GM23338 (cell line): ENCODE results near the gene PARP9. TPM values are rescaled to one million over a fixed set of nuclear protein-coding genes. Genes with fewer than 3 reads are reported as not detected.

Source experiments
- ATAC-seq: fragments of 200-7000 bp; cut with Tn5 transposase; 3 replicates; pipeline ENCODE4 v1.9.1; 2020
- DNase-seq: peaks from one replicate; pipeline ENCODE4 v3.0.0-alpha.2; 2015; ENCODE audit warnings: low spot score
- H2AFZ ChIP-seq: fragments of 200-600 bp; sonication (generic); 2 replicates; pipeline ENCODE4 v1.8.0; 2016; ENCODE audit warnings: antibody characterized with exemption, mild to moderate bottlenecking, moderate library complexity
- H3F3A ChIP-seq: fragments of 200-600 bp; sonication (generic); replicated peaks from 2 replicates; pipeline ENCODE4 v1.8.0; 2017; ENCODE audit warnings: antibody characterized with exemption, mixed run types, low read depth
- H3K27ac ChIP-seq: fragments of 200-600 bp; sonication (generic); 2 replicates; pipeline ENCODE4 v1.6.1; 2016; ENCODE audit warnings: low read depth
- H3K27me3 ChIP-seq: fragments of 200-600 bp; sonication (generic); 2 replicates; pipeline ENCODE4 v1.8.0; 2016; ENCODE audit warnings: mild to moderate bottlenecking, mixed run types, moderate library complexity; ENCODE audit not compliant: insufficient read depth
- H3K36me3 ChIP-seq: fragments of 200-600 bp; sonication (generic); 2 replicates; pipeline ENCODE4 v1.8.0; 2016; ENCODE audit warnings: mild to moderate bottlenecking; ENCODE audit not compliant: insufficient read depth
- H3K4me1 ChIP-seq: fragments of 200-600 bp; sonication (generic); 2 replicates; pipeline ENCODE4 v1.8.0; 2016; ENCODE audit warnings: mild to moderate bottlenecking, moderate library complexity; ENCODE audit not compliant: insufficient read depth
- H3K4me2 ChIP-seq: fragments of 200-600 bp; sonication (generic); 2 replicates; pipeline ENCODE4 v1.7.1; 2017; ENCODE audit warnings: mixed run types
- H3K4me3 ChIP-seq: fragments of 200-600 bp; sonication (generic); 2 replicates; pipeline ENCODE4 v1.6.1; 2016; ENCODE audit warnings: mixed run types
- H3K79me2 ChIP-seq: fragments of 200-600 bp; sonication (generic); replicated peaks from 2 replicates; pipeline ENCODE4 v1.8.0; 2017; ENCODE audit warnings: mild to moderate bottlenecking; ENCODE audit not compliant: insufficient read depth
- H3K9me2 ChIP-seq: fragments of 200-600 bp; sonication (generic); 2 replicates; pipeline ENCODE4 v1.8.0; 2017; ENCODE audit not compliant: insufficient read depth
- H4K20me1 ChIP-seq: fragments of 200-600 bp; sonication (generic); replicated peaks from 2 replicates; pipeline ENCODE4 v1.8.0; 2017; ENCODE audit warnings: mild to moderate bottlenecking; ENCODE audit not compliant: insufficient read depth
- H3K27ac Mint-ChIP-seq: 2 replicates; pipeline ENCODE4 v1.8.0; 2020; ENCODE audit warnings: inconsistent platforms, mild to moderate bottlenecking, moderate library complexity, mixed read lengths
- H3K27me3 Mint-ChIP-seq: 3 replicates; pipeline ENCODE4 v1.8.0; 2022; ENCODE audit warnings: low read depth, mild to moderate bottlenecking, moderate library complexity, mixed read lengths, inconsistent platforms; ENCODE audit not compliant: insufficient read depth, poor library complexity
- H3K36me3 Mint-ChIP-seq: 3 replicates; pipeline ENCODE4 v1.8.0; 2021; ENCODE audit warnings: low read depth, mild to moderate bottlenecking, inconsistent platforms, moderate library complexity, mixed read lengths
- H3K4me1 Mint-ChIP-seq: 3 replicates; pipeline ENCODE4 v1.8.0; 2020; ENCODE audit warnings: mild to moderate bottlenecking, inconsistent platforms, mixed read lengths
- H3K4me3 Mint-ChIP-seq: 3 replicates; pipeline ENCODE4 v1.8.0; 2021; ENCODE audit warnings: moderate library complexity, mild to moderate bottlenecking, inconsistent platforms, mixed read lengths
- H3K9me3 Mint-ChIP-seq: 3 replicates; pipeline ENCODE4 v1.8.0; 2020; ENCODE audit warnings: moderate library complexity, mild to moderate bottlenecking, inconsistent platforms, mixed read lengths
- CREB1 ChIP-seq: fragments of 250-450 bp; sonication (Bioruptor Pico); IDR thresholded peaks from 2 replicates; pipeline ENCODE4 v1.5.0; 2020; ENCODE audit warnings: low read depth, mild to moderate bottlenecking, moderate library complexity
- CTCF ChIP-seq, 2 experiments: fragments of 200-600 bp in 1 of 2; sonication (generic) in 1 of 2; conservative IDR thresholded peaks; 2 replicates each; pipeline versions ENCODE4 v1.5.1 to v1.6.1; 2016 to 2017; ENCODE audit warnings: antibody characterized with exemption in 2 of 2, low read depth in 2 of 2, mild to moderate bottlenecking in 2 of 2, moderate library complexity in 1 of 2
- ETS1 ChIP-seq: IDR thresholded peaks from 2 replicates; pipeline ENCODE4 v1.6.1; 2016; ENCODE audit warnings: antibody characterized with exemption
- EZH2 ChIP-seq: fragments of 200-600 bp; sonication (generic); IDR thresholded peaks from one replicate; pipeline ENCODE4 v1.8.0; 2017; ENCODE audit warnings: antibody characterized with exemption, mild to moderate bottlenecking, low read depth; ENCODE audit not compliant: unreplicated experiment
- EZH2phosphoT487 ChIP-seq: fragments of 200-600 bp; sonication (generic); IDR thresholded peaks from one replicate; pipeline ENCODE4 v1.8.1; 2018; ENCODE audit warnings: antibody characterized with exemption; ENCODE audit not compliant: unreplicated experiment
- NANOG ChIP-seq: IDR thresholded peaks from 2 replicates; pipeline ENCODE4 v1.6.1; 2016; ENCODE audit warnings: antibody characterized with exemption, borderline replicate concordance
- POLR2AphosphoS5 ChIP-seq: IDR thresholded peaks from 2 replicates; pipeline ENCODE4 v1.6.1; 2016; ENCODE audit warnings: antibody characterized with exemption, low read depth
- STAT1 ChIP-seq: IDR thresholded peaks from one replicate; pipeline ENCODE4 v1.6.1; 2016; ENCODE audit warnings: antibody characterized with exemption; ENCODE audit not compliant: unreplicated experiment
- ZNF114 ChIP-seq: fragments of 250-450 bp; sonication (Bioruptor Pico); IDR thresholded peaks from 2 replicates; pipeline ENCODE4 v1.5.0; 2020; ENCODE audit warnings: mild to moderate bottlenecking, moderate library complexity
- ZNF331 ChIP-seq: fragments of 250-450 bp; sonication (Bioruptor Pico); IDR thresholded peaks from 2 replicates; pipeline ENCODE4 v1.5.0; 2020; ENCODE audit warnings: low read depth, mild to moderate bottlenecking, moderate library complexity
- polyA plus RNA-seq: library from polyadenylated mRNA; unstranded; fragments of >200 nt; fragmentation: Nextera tagmentation; extraction: Ambion mirVana; gene quantifications from 2 replicates; pipeline ENCODE4 v1.2.1, GENCODE V29; 2016
- total RNA-seq: library from RNA; depleted of rRNA; stranded (reverse); fragments of >200 nt; shearing (Covaris generic); gene quantifications from 2 replicates; pipeline ENCODE4 v1.2.3, GENCODE V29; 2014

The PARP9 gene
- total and polyA plus RNA-seq, 2 experiments from 2014 or later: 1.8 to 2.2 TPM

- TF ChIP-seq CTCF (conservative IDR thresholded peaks at IDR 0.05; ENCODE audit: low read depth in 2 of 2) (no peak), STAT1 (no peak), CREB1 (CRISPR knock-in tag) (no peak), EZH2 (no peak), ETS1 (no peak), ZNF114 (CRISPR knock-in tag) (no peak)
These were observed 40.8 kb downstream of the PARP9 start (continued) for GRCh38 chr3:122523317-122523716.

- ATAC-seq: no peak
- TF ChIP-seq ZNF114 (CRISPR knock-in tag) (no peak), ETS1 (no peak), NANOG (no peak)
- no peak for DNase-seq
- Histone ChIP-seq H3K9me2 (no peaks in the 10 kb centered on the region), H3K4me2 (no peak overlapping the region), H3K27me3 (no peaks in the 10 kb centered on the region), H3K79me2 (no peaks in the 10 kb centered on the region), H3K36me3 (no peaks in the 10 kb centered on the region), H2AFZ (no peak overlapping the region), H3F3A (no peaks in the 10 kb centered on the region), H3K4me1 (no peaks in the 10 kb centered on the region), H4K20me1 (no peaks in the 10 kb centered on the region), H3K4me3 (no peak overlapping the region), H3K27ac (no peak overlapping the region)
- Mint-ChIP-seq H3K9me3 (no peaks in the 10 kb centered on the region; the same call in 2 of the 3 replicates), H3K36me3 (no peaks in the 10 kb centered on the region), H3K27ac (no peak overlapping the region), H3K4me3 (no peak overlapping the region; the same call in 2 of the 3 replicates), H3K27me3 (no peaks in the 10 kb centered on the region), H3K4me1 (no peaks in the 10 kb centered on the region)
These were observed 43.2 kb downstream of the PARP9 start for GRCh38 chr3:122520861-122521260.

GRCh38 chr3:122519693-122520092 is 44.4 kb downstream of the PARP9 start:
- Mint-ChIP-seq H3K36me3 (no peaks in the 10 kb centered on the region), H3K4me1 (peaks cover 2% of the 10 kb centered on the region; the same call in 2 of the 3 replicates), H3K9me3 (no peaks in the 10 kb centered on the region; the same call in 2 of the 3 replicates), H3K4me3 (no peak overlapping the region), H3K27ac (no peak overlapping the region), H3K27me3 (no peaks in the 10 kb centered on the region)
- Histone ChIP-seq H3F3A (no peaks in the 10 kb centered on the region), H3K4me2 (no peak overlapping the region), H3K4me3 (no peak overlapping the region), H3K9me2 (no peaks in the 10 kb centered on the region), H3K79me2 (no peaks in the 10 kb centered on the region), H3K4me1 (no peaks in the 10 kb centered on the region; the same call in 1 of the 2 replicates), H3K27me3 (no peaks in the 10 kb centered on the region), H4K20me1 (no peaks in the 10 kb centered on the region), H2AFZ (no peak overlapping the region), H3K36me3 (no peaks in the 10 kb centered on the region), H3K27ac (no peak overlapping the region)
- DNase-seq (no peak), ATAC-seq (no peak)
- TF ChIP-seq POLR2AphosphoS5 (no peak), EZH2phosphoT487 (no peak), EZH2 (no peak), ZNF331 (CRISPR knock-in tag) (no peak), ETS1 (no peak), ZNF114 (CRISPR knock-in tag) (no peak), STAT1 (no peak)
